B cell (primary cell): ENCODE results near the gene ACER1. TPM values are rescaled to one million over a fixed set of nuclear protein-coding genes. Genes with fewer than 3 reads are reported as not detected.
"Not testable (repeated sequence)": the region's sequence is repeated elsewhere in the genome, so short reads cannot be mapped to it uniquely, and the experiment has no call there.

Experiments
- ATAC-seq: fragments of 200-7000 bp; cut with Tn5 transposase; one replicate; pipeline ENCODE4 v1.10.0; 2021; ENCODE audit warnings: low read depth, mild to moderate bottlenecking, moderate number of reproducible peaks, moderate library complexity
- CTCF ChIA-PET: fragments of 350-600 bp; sonication (Branson Sonifier 250); formaldehyde crosslinking; loops from one replicate; lab custom pipeline; 2021; ENCODE audit warnings: antibody characterized with exemption, inconsistent platforms; lab: Charles Lee
- POLR2A ChIA-PET: fragments of 350-600 bp; sonication (Branson Sonifier 250); formaldehyde crosslinking; loops from one replicate; lab custom pipeline; 2021; ENCODE audit warnings: antibody characterized with exemption; lab: Charles Lee
- DNase-seq: peaks from one replicate; pipeline ENCODE4 v3.0.0; 2013
- H2AFZ ChIP-seq: 2 replicates; pipeline ENCODE4 v1.6.1; 2012; ENCODE audit warnings: mild to moderate bottlenecking, low read depth, low read length; ENCODE audit not compliant: insufficient read depth, poor library complexity, severe bottlenecking
- H3K27ac ChIP-seq, 2 donors: 1 replicate in 1 of 2; 2 replicates in 1 of 2; pipeline ENCODE4 v1.5.1; 2012 to 2013; ENCODE audit warnings: low read length in 2 of 2, mild to moderate bottlenecking in 2 of 2, moderate library complexity in 1 of 2
- H3K27me3 ChIP-seq, 4 experiments: fragments of 200-600 bp in 1 of 4; sonication (generic) in 1 of 4; replicated peaks in 1 of 4; 1 replicate in 2 of 4; 2 replicates in 2 of 4; pipeline versions ENCODE4 v1.6.1 to v1.7.0; 2013 to 2016; ENCODE audit warnings: low read length in 3 of 4, mild to moderate bottlenecking in 2 of 4, mixed read lengths in 1 of 4, moderate library complexity in 1 of 4; ENCODE audit not compliant: insufficient read depth in 4 of 4, control insufficient read depth in 3 of 4; ENCODE audit errors: control extremely low read depth in 1 of 4
- H3K36me3 ChIP-seq, 2 experiments: replicated peaks in 1 of 2; 1 replicate in 1 of 2; 2 replicates in 1 of 2; pipeline versions ENCODE4 v1.6.1 to v1.7.1; 2013; ENCODE audit warnings: low read length in 1 of 2; ENCODE audit not compliant: insufficient read depth in 2 of 2, control insufficient read depth in 1 of 2; ENCODE audit errors: control extremely low read depth in 1 of 2, extremely low read depth in 1 of 2
- H3K4me1 ChIP-seq, 2 donors: fragments of 200-600 bp in 1 of 2; sonication (generic) in 1 of 2; 1 replicate in 1 of 2; 2 replicates in 1 of 2; pipeline versions ENCODE4 v1.5.1 to v1.6.1; 2013 to 2017; ENCODE audit warnings: low read length in 2 of 2; ENCODE audit not compliant: control insufficient read depth in 2 of 2, insufficient read depth in 2 of 2
- H3K4me2 ChIP-seq: replicated peaks from 2 replicates; pipeline ENCODE3; 2012; ENCODE audit warnings: mild to moderate bottlenecking, low read depth, low read length; ENCODE audit not compliant: poor library complexity, severe bottlenecking
- H3K4me3 ChIP-seq, 5 experiments: fragments of 200-600 bp in 1 of 5; sonication (generic) in 1 of 5; 1 replicate in 3 of 5; 2 replicates in 2 of 5; pipeline versions ENCODE4 v1.5.1 to v1.7.0; 2011 to 2016; ENCODE audit warnings: low read length in 4 of 5, mild to moderate bottlenecking in 4 of 5, low read depth in 2 of 5, control low read depth in 1 of 5, moderate library complexity in 1 of 5; ENCODE audit not compliant: insufficient read depth in 1 of 5; ENCODE audit errors: control extremely low read depth in 1 of 5, extremely low read depth in 1 of 5
- H3K79me2 ChIP-seq: fragments of 200-600 bp; sonication (generic); one replicate; pipeline ENCODE4 v1.6.0; 2016; ENCODE audit warnings: low read length; ENCODE audit not compliant: control insufficient read depth, insufficient read depth
- H3K9ac ChIP-seq: fragments of 200-600 bp; sonication (generic); 2 replicates; pipeline ENCODE4 v1.6.1; 2017; ENCODE audit warnings: mild to moderate bottlenecking, low read length, moderate library complexity
- H3K9me3 ChIP-seq, 3 donors: one replicate each; pipeline versions ENCODE4 v1.6.1 to v1.7.1; 2013; ENCODE audit warnings: low read length in 2 of 3; ENCODE audit not compliant: control insufficient read depth in 2 of 3, insufficient read depth in 1 of 3; ENCODE audit errors: control extremely low read depth in 1 of 3
- H4K20me1 ChIP-seq: 2 replicates; pipeline ENCODE4 v1.6.0; 2012; ENCODE audit warnings: mild to moderate bottlenecking, low read length; ENCODE audit not compliant: insufficient read depth, control insufficient read depth, poor library complexity, severe bottlenecking
- H3K27ac Mint-ChIP-seq: one replicate; pipeline ENCODE4 v1.8.0; 2021; ENCODE audit warnings: mixed read lengths
- H3K27me3 Mint-ChIP-seq: one replicate; pipeline ENCODE4 v1.8.0; 2021; ENCODE audit warnings: mixed read lengths
- H3K4me1 Mint-ChIP-seq: one replicate; pipeline ENCODE4 v1.8.0; 2021; ENCODE audit warnings: mixed read lengths
- H3K4me3 Mint-ChIP-seq: one replicate; pipeline ENCODE4 v1.8.0; 2021; ENCODE audit warnings: mixed read lengths
- H3K9me3 Mint-ChIP-seq: one replicate; pipeline ENCODE4 v1.8.0; 2022; ENCODE audit warnings: mixed read lengths; ENCODE audit not compliant: insufficient read depth
- CTCF ChIP-seq: fragments of 200-600 bp; IDR thresholded peaks from one replicate; pipeline ENCODE4 v1.8.0; 2022; ENCODE audit warnings: antibody characterized with exemption, mild to moderate bottlenecking
- EZH2 ChIP-seq: IDR thresholded peaks from 2 replicates; pipeline ENCODE4 v1.6.1; 2012; ENCODE audit warnings: borderline replicate concordance, low read depth, mild to moderate bottlenecking, moderate library complexity, low read length; ENCODE audit not compliant: insufficient read depth, poor library complexity, severe bottlenecking
- WGBS: methylation state at CpG from one replicate; pipeline ENCODE4 v1.1.5; 2013; ENCODE audit warnings: missing lambda C conversion rate; ENCODE audit not compliant: insufficient coverage; 5-methylcytosine and 5-hydroxymethylcytosine counted together
- intact Hi-C: fragments of 100-400 bp; cut with micrococcal nuclease; formaldehyde crosslinking; loops from one replicate; pipeline ENCODE4 v1.10.0; 2022
- polyA plus RNA-seq: library from polyadenylated mRNA; depleted of rRNA; stranded (reverse); fragments of >200 nt; gene quantifications from 2 replicates; pipeline ENCODE4 v1.2.3, GENCODE V29; 2012
- total RNA-seq, 2 donors: library from RNA; stranded (reverse); fragments of 120-200 nt in 1 of 2; gene quantifications; 1 replicate in 1 of 2; 2 replicates in 1 of 2; pipeline versions ENCODE4 v1.2.3 to v1.2.4, GENCODE V29; 2013 to 2022

ACER1 gene
- total and polyA plus RNA-seq, 2 donors (not counting 1 experiment from before 2014, with no cell fraction given): not detected

GRCh38 chr19:6358003-6358402, 24.6 kb upstream of the ACER1 start:
- DNase-seq (no peak), ATAC-seq (no peak)
- Histone ChIP-seq H3K27me3 (no peaks in the 10 kb centered on the region), H3K4me1 (peaks cover 6 to 12% of the 10 kb centered on the region in 2 donors), H3K9ac (no peak overlapping the region), H3K36me3 (no peaks in the 10 kb centered on the region), H3K9me3 (peaks cover 0 to 5% (median 0%) of the 10 kb centered on the region in 3 donors), H3K79me2 (peaks cover 11% of the 10 kb centered on the region), H3K4me2 (no peak overlapping the region), H3K4me3 (no peak overlapping the region), H2AFZ (no peak overlapping the region), H4K20me1 (no peaks in the 10 kb centered on the region), H3K27ac (no peak overlapping the region)
- intact Hi-C loops: no loop called here
- Mint-ChIP-seq H3K27ac (no peak overlapping the region), H3K4me1 (peaks cover 14% of the 10 kb centered on the region), H3K27me3 (no peaks in the 10 kb centered on the region), H3K9me3 (no peaks in the 10 kb centered on the region), H3K4me3 (no peak overlapping the region)
- TF ChIP-seq EZH2: no peak
- TF ChIP-seq CTCF: no peak
- 95% methylated on average over 7 of the region's 9 CpGs for WGBS
- ChIA-PET POLR2A (no interaction called here), CTCF (interaction anchor here (0.7 to 1.2 kb wide), 2 partner anchors 14 to 140 kb away, joined by 3 read pairs; partner anchors contain the start of gene ALKBH7)

GRCh38 chr19:6357174-6357573, 23.8 kb upstream of the ACER1 start:
- H2AFZ ChIP-seq: no peak overlapping the region
- 95% methylated on average over 13 of the region's 14 CpGs for WGBS
- H3K4me2 ChIP-seq: no peak overlapping the region
- peaks cover 3 to 8% of the 10 kb centered on the region in 2 donors for H3K4me1 ChIP-seq
- no peak overlapping the region for H3K27ac ChIP-seq
- ChIA-PET POLR2A (no interaction called here), CTCF (interaction anchor here (0.5 to 0.7 kb wide), 2 partner anchors 15 to 1190 kb away, joined by 3 to 5 read pairs; no protein-coding TSS in a partner anchor)
- ATAC-seq: no peak
- H4K20me1 ChIP-seq: no peaks in the 10 kb centered on the region
- DNase-seq: no peak
- H3K27ac Mint-ChIP-seq: no peak overlapping the region
- no peak overlapping the region for H3K9ac ChIP-seq
- intact Hi-C loops: no loop called here
- H3K27me3 ChIP-seq: no peaks in the 10 kb centered on the region
- no peaks in the 10 kb centered on the region for H3K27me3 Mint-ChIP-seq
- H3K4me3 ChIP-seq: no peak overlapping the region
- peaks cover 0 to 5% (median 0%) of the 10 kb centered on the region in 3 donors for H3K9me3 ChIP-seq
- H3K79me2 ChIP-seq: peaks cover 10% of the 10 kb centered on the region
- no peak overlapping the region for H3K4me3 Mint-ChIP-seq
- peaks cover 8% of the 10 kb centered on the region for H3K4me1 Mint-ChIP-seq
- TF ChIP-seq CTCF: no peak
- TF ChIP-seq EZH2: no peak
- H3K36me3 ChIP-seq: no peaks in the 10 kb centered on the region
- no peaks in the 10 kb centered on the region for H3K9me3 Mint-ChIP-seq

GRCh38 chr19:6355321-6356040, 22.1 kb upstream of the ACER1 start:
- WGBS: 98% methylated on average over 19 of the region's 46 CpGs
- H3K27ac ChIP-seq, H3K27me3 Mint-ChIP-seq, H3K4me1 Mint-ChIP-seq, H3K4me3 Mint-ChIP-seq, H3K79me2 ChIP-seq, H3K4me1 ChIP-seq, H3K4me2 ChIP-seq, intact Hi-C loops, H3K27me3 ChIP-seq, H3K9ac ChIP-seq, H3K36me3 ChIP-seq, H4K20me1 ChIP-seq, H3K9me3 ChIP-seq, CTCF ChIA-PET, POLR2A ChIA-PET, H3K9me3 Mint-ChIP-seq, H3K27ac Mint-ChIP-seq, H2AFZ ChIP-seq, DNase-seq, H3K4me3 ChIP-seq, ATAC-seq: not testable (repeated sequence)
